Hepatocyte (in vitro differentiated cells): ENCODE data around the gene SIPA1. TPM values are rescaled to one million over a fixed set of nuclear protein-coding genes. Genes with fewer than 3 reads are reported as not detected.

Experiments used
- DNase-seq: peaks from one replicate; pipeline ENCODE4 v3.0.0-alpha.2; 2016; ENCODE audit warnings: low spot score
- H2AFZ ChIP-seq: fragments of 200-600 bp; sonication (generic); 2 replicates; pipeline ENCODE4 v1.6.0; 2016; ENCODE audit warnings: antibody characterized with exemption, mild to moderate bottlenecking
- H3K27ac ChIP-seq: fragments of 200-600 bp; sonication (generic); 2 replicates; pipeline ENCODE4 v1.5.1; 2016; ENCODE audit warnings: mild to moderate bottlenecking
- H3K27me3 ChIP-seq: fragments of 200-600 bp; sonication (generic); 2 replicates; pipeline ENCODE4 v1.6.1; 2016
- H3K36me3 ChIP-seq: fragments of 200-600 bp; sonication (generic); replicated peaks from 2 replicates; pipeline ENCODE4 v1.5.1; 2016; ENCODE audit warnings: low read depth; ENCODE audit not compliant: insufficient read depth
- H3K4me1 ChIP-seq: fragments of 200-600 bp; sonication (generic); 2 replicates; pipeline ENCODE4 v1.5.1; 2016; ENCODE audit warnings: mild to moderate bottlenecking, moderate library complexity; ENCODE audit not compliant: insufficient read depth
- H3K4me2 ChIP-seq: fragments of 200-600 bp; sonication (generic); 2 replicates; pipeline ENCODE4 v1.6.0; 2016
- H3K4me3 ChIP-seq: fragments of 200-600 bp; sonication (generic); 2 replicates; pipeline ENCODE4 v1.5.1; 2016; ENCODE audit warnings: mild to moderate bottlenecking
- H3K79me2 ChIP-seq: fragments of 200-600 bp; sonication (generic); 2 replicates; pipeline ENCODE4 v1.6.0; 2017; ENCODE audit warnings: mild to moderate bottlenecking
- H3K9me2 ChIP-seq: fragments of 200-600 bp; sonication (generic); replicated peaks from 2 replicates; pipeline ENCODE4 v1.6.0; 2017; ENCODE audit warnings: mild to moderate bottlenecking; ENCODE audit not compliant: insufficient read depth
- H3K9me3 ChIP-seq: fragments of 200-600 bp; sonication (generic); 2 replicates; pipeline ENCODE4 v1.5.1; 2016; ENCODE audit warnings: low read depth, mild to moderate bottlenecking
- H4K20me1 ChIP-seq: fragments of 200-600 bp; sonication (generic); 2 replicates; pipeline ENCODE4 v1.6.0; 2016; ENCODE audit warnings: mild to moderate bottlenecking; ENCODE audit not compliant: insufficient read depth, poor library complexity, severe bottlenecking
- EZH2 ChIP-seq: fragments of 200-600 bp; sonication (generic); IDR thresholded peaks from 2 replicates; pipeline ENCODE4 v1.6.1; 2016; ENCODE audit warnings: antibody characterized with exemption, mild to moderate bottlenecking, borderline replicate concordance
- EZH2phosphoT487 ChIP-seq: fragments of 200-600 bp; sonication (generic); IDR thresholded peaks from one replicate; pipeline ENCODE4 v1.6.1; 2018; ENCODE audit warnings: antibody characterized with exemption, mild to moderate bottlenecking, low read depth, moderate library complexity; ENCODE audit not compliant: unreplicated experiment, severe bottlenecking
- WGBS: methylation state at CpG from one replicate; pipeline ENCODE4 v1.1.6; 2016; ENCODE audit warnings: low lambda C conversion rate; ENCODE audit errors: missing lambda C conversion rate; 5-methylcytosine and 5-hydroxymethylcytosine counted together
- polyA plus RNA-seq: library from polyadenylated mRNA; unstranded; fragments of >200 nt; fragmentation: Nextera tagmentation; extraction: Ambion mirVana; gene quantifications from 2 replicates; pipeline ENCODE4 v1.2.1, GENCODE V29; 2016
- total RNA-seq: library from RNA; depleted of rRNA; stranded (reverse); fragments of >200 nt; gene quantifications from 2 replicates; pipeline ENCODE4 v1.2.3, GENCODE V29; 2014
- TF ChIP-seq, protein P1 (sequence below): fragments of 200-600 bp; sonication (generic); IDR thresholded peaks from 2 replicates; pipeline ENCODE4 v1.5.1; 2016; ENCODE audit warnings: antibody characterized with exemption, mild to moderate bottlenecking; ENCODE audit not compliant: poor library complexity

The SIPA1 gene
- total and polyA plus RNA-seq, 2 experiments from 2014 or later = 15.6 to 42.9 TPM

DNA sequence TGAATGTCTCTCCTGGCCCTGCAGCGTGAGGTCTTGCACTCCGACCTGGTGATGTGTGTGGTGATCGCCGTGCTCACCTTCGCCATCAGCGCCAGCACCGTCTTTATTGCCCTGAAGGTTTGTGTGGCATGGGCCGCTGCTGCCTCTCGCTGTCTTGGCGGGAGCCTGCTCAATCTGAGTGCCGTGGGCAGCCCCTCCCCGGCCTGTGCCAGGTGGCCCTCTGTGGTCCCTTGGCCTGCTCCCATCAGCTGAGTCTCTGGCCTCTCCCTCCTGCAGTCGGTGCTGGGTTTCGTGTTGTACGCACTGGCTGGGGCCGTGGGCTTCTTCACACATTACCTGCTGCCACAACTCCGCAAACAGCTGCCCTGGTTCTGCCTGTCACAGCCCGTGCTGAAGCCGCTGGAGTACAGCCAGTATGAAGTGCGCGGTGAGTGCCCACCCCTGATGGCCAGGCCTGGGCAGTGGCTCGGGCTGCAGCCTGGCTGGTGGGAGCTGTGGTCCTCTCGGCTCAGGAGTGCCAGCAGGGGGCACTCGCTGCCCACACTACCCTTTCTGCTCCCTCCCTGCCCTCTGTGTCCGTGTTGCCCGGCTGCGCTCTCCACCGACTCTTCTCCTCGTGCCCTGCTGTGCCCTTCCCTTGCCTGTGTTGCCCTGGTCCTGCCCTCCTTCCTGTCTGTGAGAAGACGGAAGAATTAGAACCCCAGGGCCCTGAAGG lies 12.1 kb upstream of the SIPA1 start:
- no peaks in the 10 kb centered on the region for H4K20me1 ChIP-seq
- H3K4me3 ChIP-seq = no peak overlapping the region
- no peaks in the 10 kb centered on the region for H3K9me2 ChIP-seq
- no peak overlapping the region for H3K4me2 ChIP-seq
- H3K36me3 ChIP-seq = no peaks in the 10 kb centered on the region
- no peaks in the 10 kb centered on the region for H3K9me3 ChIP-seq
- H3K4me1 ChIP-seq = no peaks in the 10 kb centered on the region
- H3K27me3 ChIP-seq = no peaks in the 10 kb centered on the region
- H2AFZ ChIP-seq = no peak overlapping the region
- no peaks in the 10 kb centered on the region for H3K79me2 ChIP-seq
- peak; percentile 47 for DNase-seq
- WGBS = 83% methylated on average over 27 of the region's 30 CpGs
- H3K27ac ChIP-seq = no peak overlapping the region
- TF ChIP-seq, protein P1, sequence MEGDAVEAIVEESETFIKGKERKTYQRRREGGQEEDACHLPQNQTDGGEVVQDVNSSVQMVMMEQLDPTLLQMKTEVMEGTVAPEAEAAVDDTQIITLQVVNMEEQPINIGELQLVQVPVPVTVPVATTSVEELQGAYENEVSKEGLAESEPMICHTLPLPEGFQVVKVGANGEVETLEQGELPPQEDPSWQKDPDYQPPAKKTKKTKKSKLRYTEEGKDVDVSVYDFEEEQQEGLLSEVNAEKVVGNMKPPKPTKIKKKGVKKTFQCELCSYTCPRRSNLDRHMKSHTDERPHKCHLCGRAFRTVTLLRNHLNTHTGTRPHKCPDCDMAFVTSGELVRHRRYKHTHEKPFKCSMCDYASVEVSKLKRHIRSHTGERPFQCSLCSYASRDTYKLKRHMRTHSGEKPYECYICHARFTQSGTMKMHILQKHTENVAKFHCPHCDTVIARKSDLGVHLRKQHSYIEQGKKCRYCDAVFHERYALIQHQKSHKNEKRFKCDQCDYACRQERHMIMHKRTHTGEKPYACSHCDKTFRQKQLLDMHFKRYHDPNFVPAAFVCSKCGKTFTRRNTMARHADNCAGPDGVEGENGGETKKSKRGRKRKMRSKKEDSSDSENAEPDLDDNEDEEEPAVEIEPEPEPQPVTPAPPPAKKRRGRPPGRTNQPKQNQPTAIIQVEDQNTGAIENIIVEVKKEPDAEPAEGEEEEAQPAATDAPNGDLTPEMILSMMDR = peak; percentile 33
- no peak for TF ChIP-seq EZH2
- TF ChIP-seq EZH2phosphoT487 = no peak

DNA sequence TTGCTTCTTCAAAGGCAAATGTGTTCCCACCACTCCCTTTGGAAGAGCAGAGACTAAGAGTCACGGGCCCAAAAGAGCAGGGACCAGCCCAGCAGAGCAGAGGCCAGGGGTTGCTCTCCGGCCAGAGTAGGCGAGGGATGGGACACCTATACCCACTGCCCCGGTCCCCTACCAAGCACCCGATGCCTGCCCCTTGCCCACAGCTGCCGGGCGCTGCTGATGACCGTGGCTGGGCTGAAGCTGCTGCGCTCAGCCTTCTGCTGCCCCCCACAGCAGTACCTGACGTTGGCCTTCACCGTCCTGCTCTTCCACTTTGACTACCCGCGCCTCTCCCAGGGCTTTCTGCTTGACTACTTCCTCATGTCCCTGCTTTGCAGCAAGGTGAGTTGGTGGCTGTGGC lies 10.7 kb upstream of the SIPA1 start:
- TF ChIP-seq, protein P1 = no peak
- no peaks in the 10 kb centered on the region for H3K9me2 ChIP-seq
- H3K79me2 ChIP-seq = no peaks in the 10 kb centered on the region
- no peaks in the 10 kb centered on the region for H3K36me3 ChIP-seq
- no peak for DNase-seq
- no peaks in the 10 kb centered on the region for H4K20me1 ChIP-seq
- H3K4me2 ChIP-seq = no peak overlapping the region
- no peaks in the 10 kb centered on the region for H3K9me3 ChIP-seq
- no peaks in the 10 kb centered on the region for H3K27me3 ChIP-seq
- no peak overlapping the region for H2AFZ ChIP-seq
- H3K4me1 ChIP-seq = no peaks in the 10 kb centered on the region
- no peak overlapping the region for H3K4me3 ChIP-seq
- H3K27ac ChIP-seq = no peak overlapping the region
- WGBS = 97% methylated on average over 13 of the region's 13 CpGs

DNA sequence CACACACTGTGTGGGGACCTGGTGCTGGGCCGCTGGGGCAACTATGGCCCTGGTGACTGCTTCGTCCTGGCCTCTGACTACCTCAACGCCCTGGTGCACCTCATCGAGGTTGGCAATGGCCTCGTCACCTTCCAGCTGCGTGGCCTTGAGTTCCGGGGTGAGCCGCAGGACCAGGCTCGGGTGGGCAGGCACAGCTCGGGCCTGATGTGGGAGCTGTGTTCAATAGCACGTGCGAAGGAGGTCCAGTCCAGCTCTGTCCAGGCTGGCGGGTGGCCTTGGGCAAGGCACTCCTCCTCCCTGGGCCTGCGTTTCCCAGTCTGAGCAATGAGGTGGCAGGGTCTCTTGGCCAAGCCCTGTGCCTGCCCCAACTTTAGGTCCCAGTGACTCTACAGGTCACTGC lies 8.3 kb upstream of the SIPA1 start:
- no peak for DNase-seq
- Histone ChIP-seq H3K4me2 (no peak overlapping the region), H3K79me2 (no peaks in the 10 kb centered on the region), H3K4me1 (no peaks in the 10 kb centered on the region), H2AFZ (no peak overlapping the region), H3K9me2 (no peaks in the 10 kb centered on the region), H3K27me3 (no peaks in the 10 kb centered on the region), H4K20me1 (no peaks in the 10 kb centered on the region), H3K36me3 (no peaks in the 10 kb centered on the region), H3K9me3 (no peaks in the 10 kb centered on the region), H3K4me3 (no peak overlapping the region), H3K27ac (no peak overlapping the region)
- 97% methylated on average over 14 of the region's 14 CpGs for WGBS
- no peak for TF ChIP-seq EZH2
- TF ChIP-seq, protein P1 = no peak
- TF ChIP-seq EZH2phosphoT487 = no peak

DNA sequence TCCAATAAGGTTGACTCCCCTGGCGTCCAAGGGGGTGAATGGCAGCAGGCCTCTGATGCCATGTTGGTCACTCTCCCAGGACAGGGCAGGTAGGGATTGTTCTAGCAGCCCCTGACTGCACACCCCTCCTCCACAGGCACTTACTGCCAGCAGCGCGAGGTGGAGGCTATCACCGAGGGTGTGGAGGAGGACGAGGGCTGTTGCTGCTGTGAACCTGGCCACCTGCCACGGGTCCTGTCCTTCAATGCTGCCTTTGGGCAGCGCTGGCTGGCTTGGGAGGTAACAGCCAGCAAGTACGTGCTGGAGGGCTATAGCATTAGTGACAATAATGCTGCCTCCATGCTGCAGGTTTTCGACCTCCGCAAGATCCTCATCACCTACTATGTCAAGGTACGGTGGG lies 7.7 kb upstream of the SIPA1 start:
- Histone ChIP-seq H3K27ac (no peak overlapping the region), H3K79me2 (no peaks in the 10 kb centered on the region), H4K20me1 (no peaks in the 10 kb centered on the region), H2AFZ (no peak overlapping the region), H3K9me2 (no peaks in the 10 kb centered on the region), H3K4me3 (no peak overlapping the region), H3K4me1 (no peaks in the 10 kb centered on the region), H3K27me3 (no peaks in the 10 kb centered on the region), H3K36me3 (no peaks in the 10 kb centered on the region), H3K9me3 (no peaks in the 10 kb centered on the region), H3K4me2 (no peak overlapping the region)
- 94% methylated on average over 10 of the region's 11 CpGs for WGBS
- DNase-seq = no peak
- TF ChIP-seq EZH2phosphoT487 (no peak), EZH2 (no peak)
- TF ChIP-seq, protein P1 = no peak
